ENCODE measurements around the gene SPACA5B. TPM values are rescaled to one million over a fixed set of nuclear protein-coding genes. Genes with fewer than 3 reads are reported as not detected.

The SPACA5B gene
- total RNA-seq (2022; extraction: Qiagen RNA extraction; ENCODE audit: low read depth) = not detected in 5 replicates

DNA sequence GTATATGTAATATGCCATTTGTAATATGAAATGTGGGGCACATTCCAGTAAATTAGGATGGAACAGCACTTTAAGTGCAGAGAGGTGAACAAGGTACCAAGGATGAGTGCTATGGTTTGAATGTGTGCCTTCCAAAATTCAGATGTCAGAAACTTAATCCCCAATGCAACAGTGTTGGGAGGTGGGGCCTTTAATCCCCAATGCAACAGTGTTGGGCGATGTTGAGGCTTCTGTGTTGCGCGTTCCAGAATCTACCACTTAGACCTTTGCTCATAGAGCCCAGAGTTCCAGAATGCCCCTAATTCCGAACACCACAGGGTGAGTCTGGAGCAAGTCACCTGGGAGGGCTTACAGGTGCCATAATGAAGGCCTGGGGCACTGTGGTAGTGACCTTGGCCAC is at the start of gene SPACA5B:
SPACA5B (plus strand) TSS at position 301 of the 400 bp plus-strand sequence; CDS start at position 363, 62 bp downstream.

Other genes starting within 250 kb of the SPACA5B start
- 2.3 to 4.0 TPM (median 3.4 TPM) in 5 replicates for gene ZNF182, start 126.6 kb upstream of the SPACA5B start, total RNA-seq (2022; extraction: Qiagen RNA extraction; ENCODE audit: low read depth)
- not detected in 5 replicates for gene SPACA5, start 123.6 kb upstream of the SPACA5B start, total RNA-seq (2022; extraction: Qiagen RNA extraction; ENCODE audit: low read depth)
- gene ZNF630, start 59.0 kb upstream of the SPACA5B start, total RNA-seq (2022; extraction: Qiagen RNA extraction; ENCODE audit: low read depth) = 0.14 to 0.55 TPM (median 0.37 TPM) in 5 replicates
- not detected in 5 replicates for gene SSX5, start 66.2 kb downstream of the SPACA5B start, total RNA-seq (2022; extraction: Qiagen RNA extraction; ENCODE audit: low read depth)
- gene SSX1, start 124.8 kb downstream of the SPACA5B start, total RNA-seq (2022; extraction: Qiagen RNA extraction; ENCODE audit: low read depth) = not detected in 5 replicates
- not detected in 5 replicates for gene SSX3, start 226.1 kb downstream of the SPACA5B start, total RNA-seq (2022; extraction: Qiagen RNA extraction; ENCODE audit: low read depth)

All from A549 treated with RU486 at 1 μM for 4 hours (cell line).